Pons (tissue), 1 donor: ENCODE data around the gene PBX3.

Experiments
- DNase-seq: peaks from one replicate; pipeline ENCODE4 v3.0.0-alpha.2; 2016; ENCODE audit warnings: low spot score

The PBX3 gene

DNA sequence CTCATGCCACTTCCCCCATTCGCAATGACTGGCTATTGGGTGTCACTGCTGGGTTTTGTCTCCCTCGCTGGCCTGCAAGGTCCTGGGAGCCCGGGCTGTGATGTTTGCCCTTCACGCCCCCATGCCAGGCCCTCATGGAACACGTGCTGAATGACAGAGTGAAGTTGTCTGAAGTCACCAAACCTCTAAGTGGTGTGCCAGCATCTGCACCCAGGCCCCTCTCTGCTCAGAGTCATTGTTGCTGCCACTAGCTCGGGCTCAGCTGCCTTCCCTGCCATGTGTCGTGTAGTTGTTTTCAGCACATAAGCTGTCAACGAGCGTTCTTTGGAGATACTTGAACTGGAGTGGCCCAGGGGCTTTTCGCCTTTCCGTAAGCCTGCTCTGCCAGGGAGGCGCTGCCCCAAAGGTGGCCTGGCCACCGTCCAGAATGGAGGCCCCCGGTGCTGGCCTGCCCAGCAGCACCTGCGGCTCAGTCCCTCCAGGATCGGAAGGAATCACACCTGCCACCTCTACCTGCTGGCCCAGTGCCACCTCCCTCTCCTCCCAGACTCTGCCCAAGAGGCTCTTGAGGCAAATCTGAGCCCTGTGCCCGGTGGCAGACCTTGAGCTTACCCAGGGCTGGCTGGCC, 250.1 kb downstream of the PBX3 start:
- no peak for DNase-seq

DNA sequence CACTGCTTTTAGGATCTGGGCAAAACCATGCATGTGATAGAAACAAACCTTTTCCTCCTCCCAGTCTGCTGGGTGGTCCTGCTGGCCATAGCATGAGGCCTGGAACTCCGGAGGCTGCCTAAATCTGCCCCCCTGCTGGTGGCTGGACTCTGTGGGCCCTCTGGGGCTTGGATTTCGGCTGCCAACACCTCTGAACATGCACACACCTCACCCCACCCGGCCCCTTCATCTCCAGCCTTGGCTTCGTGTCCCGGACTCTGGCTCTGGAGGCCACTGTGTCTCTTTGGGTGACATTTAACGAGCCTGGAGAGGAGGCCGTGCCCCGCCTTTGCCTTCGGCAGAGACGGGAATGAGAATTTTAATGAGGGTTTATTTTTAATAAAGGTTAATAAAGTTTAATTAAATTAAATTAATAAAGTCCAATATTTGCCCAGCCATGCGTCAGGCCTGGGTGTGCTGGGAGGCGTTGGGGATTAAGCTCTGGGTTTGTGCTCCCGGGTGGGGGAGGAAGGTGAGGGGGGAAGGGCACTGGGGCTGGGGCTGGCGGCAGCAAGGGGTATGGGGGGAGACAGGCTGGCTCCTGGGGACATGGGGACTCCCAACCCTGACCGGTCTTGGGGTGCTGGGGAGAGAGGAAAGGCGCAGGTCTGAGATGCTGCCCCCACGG, 251.8 kb downstream of the PBX3 start:
- no peak for DNase-seq

DNA sequence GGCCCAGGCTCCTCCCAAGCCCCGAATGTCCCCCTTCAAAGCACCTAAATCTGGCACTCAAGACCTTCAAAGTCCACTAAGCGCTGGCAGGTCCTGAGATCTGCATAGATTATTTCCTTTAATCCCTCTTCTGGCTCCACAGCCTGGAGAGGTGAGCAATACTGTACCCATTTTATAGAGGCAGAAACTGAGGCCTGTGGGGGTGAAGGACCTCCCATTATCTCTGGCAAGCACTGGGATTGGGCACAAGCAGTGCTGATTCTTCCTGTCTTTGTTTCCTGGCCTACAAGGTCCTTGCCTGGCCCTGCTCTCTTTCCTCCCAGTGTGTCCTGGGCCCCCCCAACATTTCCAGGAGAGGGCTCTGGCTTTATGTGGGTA, 252.3 kb downstream of the PBX3 start:
- no peak for DNase-seq

DNA sequence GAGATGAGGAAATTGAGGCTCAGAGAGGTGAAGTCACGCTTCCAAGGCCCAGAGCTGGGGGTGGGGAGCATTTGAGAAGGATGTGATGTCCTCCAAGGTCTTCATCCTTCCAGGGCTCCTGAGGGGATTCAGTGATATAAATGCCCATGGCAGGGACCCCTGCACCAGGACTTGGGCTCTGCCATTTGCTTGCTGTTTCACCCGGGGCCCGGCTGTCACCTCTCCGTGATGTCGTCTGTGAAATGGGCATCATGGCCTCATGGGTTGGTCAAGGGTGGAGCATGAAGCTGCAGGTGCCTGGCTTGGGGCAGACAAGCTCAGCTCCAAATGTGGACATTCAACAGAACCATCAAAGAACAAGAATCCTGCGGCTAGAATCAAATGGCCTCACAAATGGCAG, 253.1 kb downstream of the PBX3 start:
- no peak for DNase-seq

DNA sequence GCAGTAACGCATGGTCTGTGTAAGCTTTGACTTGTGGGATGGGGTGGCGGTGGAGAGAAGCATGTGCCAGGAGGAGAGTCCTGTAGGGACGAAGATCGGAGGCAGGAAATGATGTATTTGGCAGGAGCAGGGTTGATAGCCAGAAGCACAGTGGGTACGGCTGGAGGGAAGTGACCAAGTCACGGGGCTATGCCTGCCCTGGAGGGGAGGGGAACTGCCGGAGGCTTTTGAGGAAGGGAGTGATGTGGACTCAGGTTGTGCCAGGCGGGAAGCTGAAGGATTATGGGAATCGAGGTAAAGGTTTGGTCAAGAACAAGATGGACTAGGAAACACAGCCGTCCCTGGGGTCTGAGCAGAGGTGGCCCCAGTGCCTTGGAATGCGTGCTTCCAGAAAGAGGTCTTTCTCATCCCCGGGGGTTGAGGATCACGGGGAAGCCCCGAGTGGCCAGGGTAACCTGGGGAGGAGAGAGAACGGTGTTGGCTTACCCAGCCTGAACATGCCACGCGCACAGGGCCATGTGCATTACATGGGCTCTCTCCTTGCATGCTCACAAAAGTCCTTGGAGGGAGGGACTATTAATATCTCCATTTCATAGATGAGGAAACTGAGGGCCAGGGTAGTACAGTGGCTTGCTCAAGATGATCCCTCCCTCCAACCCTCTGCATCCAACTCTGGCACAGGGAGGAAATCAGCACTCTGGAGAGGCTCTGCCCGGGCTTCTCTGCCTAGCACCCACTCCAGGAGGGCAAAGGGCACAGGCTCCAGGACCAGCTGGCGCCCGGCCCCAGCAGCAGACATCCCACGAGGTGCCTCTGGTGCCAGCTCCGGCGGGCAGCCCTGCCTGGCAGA, 253.8 kb downstream of the PBX3 start:
- DNase-seq: no peak

DNA sequence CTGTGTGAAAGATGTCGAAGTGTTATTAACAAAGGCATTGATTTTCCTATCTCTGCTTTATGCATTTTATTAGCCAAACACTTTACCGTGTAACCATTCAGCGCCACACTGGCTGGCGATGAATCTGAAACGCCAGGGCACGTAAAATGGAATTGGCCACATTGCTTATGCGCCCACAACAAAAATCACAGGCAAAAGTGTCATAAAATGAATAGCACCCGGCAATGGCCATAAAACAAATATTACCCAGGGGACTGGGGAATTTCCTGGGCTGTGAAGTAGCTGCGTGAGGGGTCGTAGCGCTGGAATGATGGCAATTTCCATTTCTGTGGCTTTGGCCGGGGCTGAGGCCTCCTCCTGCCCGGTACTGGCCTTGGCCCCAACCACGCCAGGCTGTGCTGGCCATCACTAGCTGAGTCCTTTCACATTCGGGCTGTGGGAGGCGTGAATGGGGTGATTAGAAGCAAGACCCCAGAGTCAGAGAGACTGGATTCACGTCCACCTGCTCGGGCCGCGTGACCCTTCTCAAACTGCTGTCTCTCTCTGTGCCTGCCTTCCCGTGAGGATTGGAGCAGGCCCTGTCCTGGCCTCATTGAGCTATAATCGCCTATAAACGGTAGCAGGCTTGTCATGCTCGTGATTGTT, 254.5 kb downstream of the PBX3 start:
- DNase-seq: no peak

DNA sequence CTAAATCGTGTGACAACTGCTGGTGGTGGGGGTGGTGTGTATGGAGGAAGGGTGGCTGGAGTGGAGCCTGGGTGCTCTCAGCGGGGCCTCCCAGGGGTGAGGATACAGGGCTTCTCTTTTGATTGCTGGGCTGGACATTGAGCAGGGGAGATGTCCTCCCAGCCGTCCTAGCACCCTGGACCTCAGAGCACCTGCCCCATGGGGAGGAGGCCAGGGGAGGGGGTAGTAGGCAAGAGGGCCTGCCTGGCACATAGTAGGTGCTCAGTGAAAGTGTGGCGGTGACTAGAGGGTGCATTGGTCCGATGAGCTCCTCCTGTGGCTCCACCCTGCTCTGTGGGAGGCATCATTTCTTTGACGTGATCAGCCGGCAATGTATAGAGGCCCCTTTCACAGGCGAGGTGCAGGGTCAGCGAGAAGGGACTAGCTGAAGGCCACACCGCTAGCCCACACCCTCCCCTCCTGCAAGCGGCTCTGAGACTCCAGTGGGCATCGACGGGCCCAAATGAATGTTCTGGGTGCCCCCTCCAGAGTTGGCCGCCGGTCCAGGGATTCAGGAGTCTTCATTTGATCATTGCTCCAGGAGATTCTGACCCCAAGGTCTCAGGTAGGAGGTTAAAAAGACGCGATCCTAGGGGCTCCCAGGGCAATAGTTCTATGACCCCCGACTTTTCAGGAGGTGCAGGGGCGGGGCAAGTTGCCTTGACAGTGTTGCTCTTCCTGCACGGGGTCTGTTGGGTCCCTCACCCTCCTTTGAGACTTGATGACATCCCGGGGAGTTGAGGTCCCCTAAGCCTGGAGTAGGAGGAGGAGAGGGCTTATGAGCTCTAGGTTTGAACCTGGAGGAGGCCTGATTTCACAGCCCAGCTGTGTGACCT, 255.5 kb downstream of the PBX3 start:
- no peak for DNase-seq

DNA sequence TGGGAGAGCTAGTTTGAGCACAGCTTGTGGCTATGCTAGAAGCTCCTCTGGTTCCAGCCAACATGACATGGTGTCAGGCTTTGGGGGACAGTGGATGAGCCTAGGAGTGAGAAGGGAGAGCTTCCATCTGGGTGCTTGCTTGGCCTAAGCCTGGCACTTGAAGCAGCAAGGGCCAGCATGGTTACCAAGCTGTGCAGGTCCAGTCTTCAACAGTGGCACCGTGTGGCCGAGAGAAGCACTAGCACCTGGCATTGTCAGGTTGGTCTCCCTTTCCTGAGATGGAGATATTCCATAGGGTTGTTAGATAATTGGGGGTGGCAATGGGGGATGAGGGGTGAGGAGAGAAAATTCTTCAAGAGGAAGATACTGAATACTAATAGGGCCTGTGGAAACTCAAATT, 261.9 kb downstream of the PBX3 start:
- no peak for DNase-seq

DNA sequence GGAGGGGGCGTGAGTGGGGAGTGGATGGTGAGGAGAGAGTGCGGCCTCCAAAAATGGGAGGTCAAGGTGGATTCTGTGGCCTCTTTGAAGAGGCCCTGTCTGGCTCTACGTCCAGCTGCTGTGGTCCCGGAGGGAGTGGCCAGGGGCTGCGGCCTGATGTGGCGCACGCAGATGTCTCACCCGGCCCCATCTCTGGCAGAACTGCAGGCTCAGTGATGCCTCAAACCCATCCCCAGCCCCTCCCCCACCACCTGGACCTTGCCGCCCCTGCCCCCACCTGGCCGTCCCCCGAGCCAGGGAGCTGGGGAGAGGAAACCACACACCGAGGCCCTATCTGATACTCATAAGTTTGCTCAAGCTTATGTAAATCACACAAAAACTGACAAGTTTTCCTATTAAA, 267.6 kb downstream of the PBX3 start:
- DNase-seq: no peak

DNA sequence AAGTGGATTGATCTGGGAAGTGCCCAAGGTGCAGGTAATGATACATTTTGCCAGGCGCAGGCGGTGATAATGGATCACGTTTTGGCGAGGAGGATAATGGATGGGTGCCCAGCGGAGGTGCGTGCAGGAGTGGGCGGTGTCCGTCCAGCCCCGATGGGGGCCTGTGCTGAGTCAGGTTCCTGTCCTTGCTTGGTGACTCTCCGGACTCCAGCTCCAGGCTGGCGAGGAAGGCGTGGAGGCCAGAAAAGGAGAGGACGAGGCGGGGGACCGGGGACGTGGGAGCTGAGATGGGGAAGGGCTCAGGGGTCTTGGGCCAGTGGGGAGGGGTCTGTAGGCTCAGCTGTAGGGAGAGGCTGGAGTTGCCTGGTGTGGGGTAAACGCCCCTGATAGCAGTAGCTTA, 268.3 kb downstream of the PBX3 start:
- DNase-seq: no peak

DNA sequence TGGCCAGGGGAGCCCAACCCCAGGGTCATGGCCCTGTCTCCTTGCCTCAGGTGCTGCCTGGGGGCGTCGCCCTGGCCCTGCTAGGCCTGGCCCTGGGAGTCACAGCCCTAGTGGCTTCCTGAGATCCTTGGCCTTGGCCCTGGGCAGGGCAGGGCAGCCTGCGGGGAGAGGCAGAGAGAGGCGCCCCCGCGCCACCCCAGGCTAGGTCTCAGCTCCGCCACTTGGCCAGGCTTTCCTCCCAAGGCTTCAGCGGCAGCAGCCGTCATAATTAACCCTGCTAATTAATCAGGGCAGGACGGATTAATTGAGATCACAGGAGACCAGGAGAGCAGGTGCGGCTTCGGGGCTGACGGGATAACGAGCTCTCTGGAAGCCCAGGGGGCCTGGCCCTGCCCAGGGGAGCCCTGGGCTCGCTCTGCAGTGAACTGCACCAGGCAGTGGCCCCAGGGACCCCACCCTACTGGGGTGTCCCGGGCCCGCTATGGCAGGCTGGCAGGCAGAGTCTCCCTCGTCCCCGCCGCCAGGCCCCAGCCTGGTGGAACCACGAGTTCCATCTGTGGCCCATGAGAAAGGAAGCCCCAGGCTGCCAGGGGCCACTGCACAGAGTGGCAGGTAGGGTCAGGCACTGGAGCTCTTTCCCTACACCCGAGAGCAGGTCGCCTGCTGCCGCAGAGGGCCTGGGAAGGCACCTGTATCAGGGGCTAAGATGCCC, 269.6 kb downstream of the PBX3 start:
- no peak for DNase-seq
